DMS53 treated with DMSO at 0.1 percent for 48 hours (cell line): ENCODE measurements around the gene EIF5AL1.
"Not testable (repeated sequence)": the region's sequence is repeated elsewhere in the genome, so short reads cannot be mapped to it uniquely, and the experiment has no call there.

Experiments
- DNase-seq: peaks from one replicate; lab custom pipeline; 2025; ENCODE audit not compliant: unreplicated experiment; lab: John Stamatoyannopoulos, UW

The EIF5AL1 gene

DNA sequence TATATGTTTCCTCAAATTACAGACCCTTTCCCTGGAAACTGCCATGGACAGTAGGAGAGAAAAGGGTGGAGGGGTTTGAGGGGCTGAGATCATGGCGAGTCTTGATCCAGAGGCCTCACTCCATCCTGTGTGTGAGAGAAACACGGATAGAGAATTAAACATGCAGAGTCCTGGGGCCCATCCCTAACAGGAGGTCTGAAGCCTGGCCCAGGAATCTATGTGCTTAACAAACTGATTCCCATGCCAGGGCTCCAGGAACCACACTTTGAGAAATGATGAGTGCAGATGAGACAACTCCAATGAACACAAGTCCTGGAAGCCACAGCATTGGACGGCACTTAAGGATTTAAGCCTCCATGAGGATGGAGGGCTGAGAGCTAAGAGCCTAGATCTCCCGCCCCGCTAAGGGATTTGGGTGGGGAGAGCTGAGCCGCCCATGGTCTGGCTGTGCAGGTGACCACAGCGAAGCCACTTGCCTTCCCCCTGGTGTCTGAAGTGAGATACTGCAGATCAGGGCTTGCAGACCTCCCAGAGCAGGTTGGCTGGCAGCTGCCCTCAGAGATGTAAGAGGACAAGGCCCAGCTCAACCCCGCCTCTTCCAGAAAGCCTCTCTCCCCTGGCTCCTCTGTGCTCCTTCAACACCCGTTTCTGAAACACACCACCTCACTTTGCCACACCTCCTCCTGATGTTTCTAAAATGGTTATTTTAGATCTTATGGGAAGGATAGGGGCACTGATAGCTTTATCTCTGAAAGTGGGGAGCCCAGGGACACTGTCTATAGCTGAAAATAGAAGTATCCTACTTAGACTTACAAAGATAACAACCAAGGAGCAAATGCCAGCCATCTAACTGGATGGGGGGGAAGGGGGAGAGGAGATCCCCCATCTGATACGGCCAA, 24.8 kb upstream of the EIF5AL1 start:
- peak; percentile 68 for DNase-seq

DNA sequence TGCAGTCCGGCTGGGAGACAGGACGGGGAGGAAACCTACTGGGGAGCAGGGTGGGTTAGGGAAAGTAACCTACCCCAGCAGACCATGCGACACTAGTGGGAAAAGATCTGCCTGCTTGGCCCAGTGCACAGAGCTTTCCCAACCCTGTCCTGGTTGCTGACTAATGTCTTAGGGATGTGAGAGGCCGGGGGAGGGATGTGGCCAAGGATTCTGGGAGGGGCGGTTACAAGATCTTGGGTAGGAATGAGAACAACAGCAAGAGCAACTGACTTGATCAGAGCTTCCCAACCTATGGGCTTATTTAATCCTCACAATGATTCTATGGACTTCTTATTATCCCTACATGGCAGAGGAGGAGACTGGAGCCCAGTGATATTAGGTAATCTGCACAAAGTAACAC, 24.0 kb upstream of the EIF5AL1 start:
- no peak for DNase-seq

DNA sequence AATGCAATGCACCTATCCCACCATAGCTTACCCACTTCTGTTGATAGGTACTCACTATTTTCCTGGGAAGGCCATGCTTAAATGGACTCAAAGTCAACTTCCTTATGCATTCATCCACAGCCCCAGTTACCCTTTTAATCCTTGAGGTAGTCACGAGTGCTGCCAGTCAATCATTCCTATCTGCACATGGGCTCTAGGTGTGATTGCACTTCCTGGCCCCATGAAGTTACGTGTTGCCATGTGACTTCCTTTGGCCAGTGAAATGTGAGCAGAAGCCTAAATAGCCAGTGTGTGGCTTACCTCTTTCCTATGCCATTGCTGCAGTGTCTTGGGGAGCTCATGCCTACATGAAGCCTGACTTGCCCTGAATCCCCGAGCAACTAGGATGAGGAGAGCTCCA, 23.5 kb upstream of the EIF5AL1 start:
- DNase-seq, result no peak

DNA sequence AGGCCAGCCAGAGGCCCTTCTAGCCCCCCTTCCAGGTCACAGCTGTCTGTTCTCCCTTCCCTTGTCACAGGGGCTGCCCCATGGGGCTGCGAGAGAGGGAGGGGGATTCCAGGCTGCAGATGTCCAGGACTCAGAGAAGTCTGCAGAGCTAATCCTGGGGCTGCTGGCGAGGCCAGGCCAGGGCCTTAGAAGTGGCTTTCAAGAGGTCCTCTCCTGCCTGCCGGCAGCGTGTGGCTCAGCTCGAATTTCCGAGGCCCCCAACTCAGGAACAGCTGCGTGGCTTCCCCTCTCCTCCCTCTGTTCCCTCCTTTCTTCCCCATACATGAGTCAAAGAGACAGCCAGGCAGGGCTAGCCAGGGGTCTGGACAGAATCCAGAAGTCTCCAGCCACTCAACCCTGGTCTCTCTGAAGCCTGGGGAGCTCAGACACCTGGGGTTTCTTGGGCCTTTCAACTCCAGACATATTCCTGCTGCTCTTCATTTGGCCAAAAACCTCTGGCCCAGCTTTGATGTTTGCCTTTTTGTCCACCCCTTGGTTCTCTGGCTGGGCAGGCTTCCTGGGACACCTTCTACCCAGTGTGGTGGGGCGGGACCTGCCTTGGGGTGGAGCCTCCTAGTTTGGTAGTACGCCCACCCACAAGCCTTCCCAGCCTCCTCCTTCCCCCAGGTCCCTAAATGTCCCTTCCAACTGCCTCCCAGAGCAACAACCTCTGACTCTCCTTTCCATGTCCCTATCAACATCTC, 21.8 kb upstream of the EIF5AL1 start:
- DNase-seq, result no peak

DNA sequence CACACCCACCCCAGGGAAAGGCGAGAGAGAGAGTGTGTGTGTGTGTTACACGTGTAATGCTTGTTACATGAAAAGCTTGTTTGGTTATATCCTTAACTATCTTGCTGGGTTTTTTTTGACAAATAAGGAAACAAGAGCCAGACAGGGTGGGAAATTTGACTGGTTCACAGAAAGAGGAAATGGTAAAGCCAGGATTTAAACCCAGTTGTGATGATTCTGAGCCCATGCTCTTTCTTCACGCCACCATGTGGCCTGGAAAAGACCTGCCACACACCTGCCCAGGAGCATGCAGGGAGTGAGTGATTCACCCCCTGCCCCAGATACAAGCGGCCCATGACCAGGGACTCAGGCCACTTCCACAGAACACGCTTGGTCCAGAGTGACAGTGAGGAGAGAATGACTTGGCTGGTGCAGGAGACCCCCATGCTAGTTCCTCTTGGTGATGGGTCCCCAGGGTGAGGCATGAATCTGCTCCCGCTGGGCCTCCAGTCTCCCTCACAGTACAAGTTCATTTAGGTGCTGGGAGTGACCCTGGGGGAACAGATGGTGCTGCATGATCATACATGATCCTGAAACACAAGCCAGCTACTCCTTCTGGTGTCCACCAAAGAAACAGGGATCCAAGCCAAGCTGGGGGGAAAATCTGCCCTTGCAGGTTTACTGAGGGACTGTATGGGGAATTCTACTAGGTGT, 21.0 kb upstream of the EIF5AL1 start:
- DNase-seq, result no peak

DNA sequence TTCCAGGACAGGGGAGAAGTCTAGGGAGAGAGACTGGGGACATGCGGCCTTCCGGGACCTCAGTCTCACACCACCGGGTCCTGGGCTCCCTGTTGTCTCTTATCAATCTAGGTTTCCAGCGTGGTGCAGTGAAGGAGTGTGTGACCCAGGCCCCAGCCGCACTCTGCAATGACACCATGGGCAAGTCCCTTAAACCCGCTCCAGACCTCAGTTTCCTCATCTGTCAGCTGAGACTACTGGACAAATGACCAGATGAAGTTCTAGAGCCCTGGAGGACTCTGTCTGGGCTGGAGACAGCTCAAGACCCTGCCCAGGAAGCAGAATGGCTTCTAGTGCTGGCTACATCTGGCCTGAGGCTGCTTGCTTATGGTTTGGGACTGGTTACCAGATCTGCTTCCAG, 20.1 kb upstream of the EIF5AL1 start:
- DNase-seq, result no peak

DNA sequence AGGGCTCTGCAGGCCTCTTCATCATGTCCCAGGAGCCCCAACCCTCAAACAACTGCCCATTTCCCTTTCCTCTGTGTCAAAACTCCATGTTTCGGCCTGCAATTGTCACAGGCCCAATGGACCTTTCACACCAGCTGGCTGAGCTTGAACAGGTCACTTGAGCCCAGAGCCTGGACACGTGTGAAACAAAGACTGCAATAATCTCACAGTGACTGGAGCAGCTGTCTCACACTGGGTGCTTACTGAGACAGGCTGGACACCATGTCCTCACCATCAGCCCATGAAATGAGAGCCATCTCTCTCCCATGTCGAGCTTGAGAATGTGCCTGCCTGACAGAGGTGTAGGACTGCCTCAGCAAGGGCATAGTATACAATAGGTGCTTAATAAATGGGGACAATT, 19.5 kb upstream of the EIF5AL1 start:
- no peak for DNase-seq

DNA sequence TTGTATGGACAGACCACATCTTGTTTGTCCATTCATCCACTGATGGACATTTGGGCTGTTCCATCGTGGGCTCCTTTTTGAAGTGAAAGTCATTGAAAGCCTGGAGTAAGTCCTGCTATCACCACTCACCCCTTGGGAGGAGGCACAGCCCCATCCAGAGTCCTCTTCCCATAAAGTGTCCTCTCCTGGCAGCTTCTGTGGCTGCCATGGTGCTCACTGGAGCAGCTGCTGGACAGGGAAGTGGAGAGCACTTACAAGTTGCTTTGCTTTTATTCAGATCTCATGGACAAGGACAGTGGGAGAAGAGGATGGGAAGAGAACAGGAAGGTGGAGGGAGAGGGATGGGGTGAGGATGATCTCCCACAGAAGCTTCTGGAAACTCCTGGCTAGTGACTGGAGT, 18.5 kb upstream of the EIF5AL1 start:
- DNase-seq, result no peak

DNA sequence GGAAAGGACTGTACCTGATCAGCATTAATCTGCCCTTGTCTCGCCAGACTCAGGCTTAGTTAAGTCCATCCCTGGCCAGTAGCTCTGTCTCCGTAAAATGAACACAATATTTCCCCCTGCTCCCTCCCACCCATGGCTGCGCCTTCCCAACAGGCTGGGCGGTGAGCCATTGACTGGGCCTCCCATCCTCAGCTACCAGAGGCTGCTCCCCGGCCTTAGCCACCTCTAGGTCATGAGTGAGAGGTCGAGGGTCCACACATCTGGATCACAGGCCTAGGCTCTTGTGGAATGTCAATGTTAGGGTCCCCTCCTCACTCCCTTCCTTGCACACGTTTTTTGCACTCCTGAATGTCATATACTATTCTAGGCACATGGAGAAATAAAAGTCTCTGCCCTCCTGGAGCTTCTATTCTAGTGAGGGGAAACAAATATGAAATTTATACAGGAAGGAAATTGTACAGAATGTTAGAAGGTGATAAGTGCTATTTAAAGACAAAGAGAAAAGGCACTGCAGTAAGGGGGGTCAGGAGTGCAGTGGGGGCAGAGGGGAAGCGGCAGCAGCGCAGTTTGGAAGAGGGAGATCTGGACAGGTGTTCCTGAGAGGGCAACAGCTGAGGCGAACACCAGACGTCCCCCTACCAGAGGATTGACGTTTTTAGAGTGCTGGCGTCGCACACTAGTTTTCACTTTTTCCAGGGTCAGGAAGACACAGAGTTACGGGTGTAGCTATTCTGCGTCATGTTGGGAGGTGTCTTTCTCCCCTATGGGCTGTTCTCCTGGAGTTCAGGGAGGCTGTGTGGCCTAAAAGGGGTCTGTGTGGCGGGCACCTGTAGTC, 17.2 kb upstream of the EIF5AL1 start:
- DNase-seq, result no peak

DNA sequence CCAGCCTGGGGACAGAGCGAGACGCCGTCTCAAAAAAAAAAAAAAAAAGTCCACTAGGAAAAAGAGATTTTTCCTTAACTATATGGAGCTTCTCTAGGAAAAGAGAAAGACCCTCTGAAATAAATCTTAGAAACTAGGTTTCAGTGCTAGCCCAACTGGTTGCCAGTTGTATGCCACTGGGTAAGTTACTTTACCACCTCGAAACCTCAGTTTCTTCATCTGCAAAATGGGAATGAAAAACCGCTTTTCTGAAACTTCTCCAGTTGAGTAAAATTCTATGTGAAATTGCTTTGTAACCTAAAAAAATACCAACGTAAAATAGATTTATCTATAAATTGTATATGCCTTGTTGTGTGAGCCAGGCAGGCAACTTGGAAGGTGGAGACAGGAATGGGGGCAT, 16.5 kb upstream of the EIF5AL1 start:
- DNase-seq, result no peak

DNA sequence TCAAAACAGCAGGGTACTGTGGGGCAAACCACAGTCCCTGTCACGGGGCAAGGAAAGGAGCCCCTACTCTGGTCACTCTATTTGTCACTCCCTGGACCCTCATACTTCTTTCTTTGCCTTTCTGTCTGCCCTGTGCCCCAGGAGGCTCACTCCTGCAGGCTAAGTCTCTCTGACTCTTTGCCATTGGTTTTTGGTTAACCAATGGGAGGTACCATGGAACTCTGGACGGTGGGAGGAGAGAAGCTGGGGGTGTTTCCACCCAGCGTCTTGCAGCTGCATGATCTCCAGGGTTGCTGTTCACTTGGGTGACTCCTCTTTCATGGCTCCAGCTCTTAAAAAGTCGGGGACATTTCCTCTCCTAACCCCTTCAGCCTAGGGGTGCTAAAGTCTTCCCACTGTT, 15.4 kb upstream of the EIF5AL1 start:
- DNase-seq, result no peak

DNA sequence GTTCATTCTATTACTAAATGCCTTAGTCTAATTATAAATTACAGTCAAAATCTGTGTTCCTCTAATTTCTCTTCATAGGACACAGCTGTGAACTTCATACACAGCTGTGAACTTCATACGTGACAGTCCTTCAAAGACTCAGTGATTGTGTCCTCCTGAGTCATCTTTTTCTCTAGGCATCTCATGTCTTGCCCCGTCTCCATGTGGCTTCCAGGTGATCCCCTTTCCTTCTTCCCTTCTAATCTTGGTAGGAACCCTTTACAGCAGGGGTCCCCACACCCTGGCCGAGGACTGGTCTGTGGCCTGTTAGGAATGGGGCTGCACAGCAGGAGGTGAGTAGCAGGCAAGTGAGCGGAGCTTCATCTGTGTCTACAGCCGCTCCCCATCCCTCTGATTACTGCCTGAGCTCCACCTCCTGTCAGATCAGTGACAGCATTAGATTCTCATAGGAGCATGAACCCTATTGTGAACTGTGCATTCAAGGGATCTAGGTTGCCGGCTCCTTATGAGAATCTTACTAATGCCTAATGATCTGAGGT, 14.0 kb upstream of the EIF5AL1 start:
- DNase-seq, result no peak

DNA sequence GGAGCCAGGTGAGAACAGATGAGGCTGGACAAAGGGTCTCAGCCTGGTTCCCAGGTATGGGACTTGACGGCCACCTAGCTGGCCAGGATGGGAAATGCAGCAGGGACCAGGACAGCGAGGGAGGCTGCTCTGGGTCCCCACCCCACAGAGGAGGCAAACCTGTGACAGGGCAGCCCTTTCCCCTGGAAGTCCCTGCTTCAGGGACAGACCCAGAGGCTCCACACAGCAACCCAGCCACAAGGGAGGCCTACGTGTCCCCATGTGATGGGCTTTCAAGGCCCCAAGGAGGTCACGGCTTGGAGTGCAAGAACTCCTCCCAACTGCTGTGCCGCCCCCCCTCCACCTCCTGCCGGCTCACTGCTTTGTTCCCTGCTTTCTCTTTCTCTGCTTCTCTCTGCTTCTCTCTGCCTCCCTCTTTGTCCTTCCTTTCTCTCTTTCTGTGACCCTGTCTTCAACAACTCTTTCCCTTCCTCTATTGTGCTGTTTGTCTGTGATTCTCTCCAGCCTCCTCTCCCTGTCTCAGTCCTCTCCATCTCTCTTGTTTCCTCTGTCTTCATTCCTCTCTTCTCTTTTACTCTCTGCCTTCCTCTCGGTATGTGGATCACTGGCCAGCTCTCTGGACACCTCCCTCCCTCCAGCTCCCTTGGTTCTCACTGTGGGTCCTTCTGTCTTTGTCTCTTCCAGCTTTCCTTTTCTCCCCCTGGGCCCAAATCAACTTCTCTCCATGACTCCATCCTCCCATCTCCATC, 9.6 kb upstream of the EIF5AL1 start:
- DNase-seq, result peak; percentile 7

DNA sequence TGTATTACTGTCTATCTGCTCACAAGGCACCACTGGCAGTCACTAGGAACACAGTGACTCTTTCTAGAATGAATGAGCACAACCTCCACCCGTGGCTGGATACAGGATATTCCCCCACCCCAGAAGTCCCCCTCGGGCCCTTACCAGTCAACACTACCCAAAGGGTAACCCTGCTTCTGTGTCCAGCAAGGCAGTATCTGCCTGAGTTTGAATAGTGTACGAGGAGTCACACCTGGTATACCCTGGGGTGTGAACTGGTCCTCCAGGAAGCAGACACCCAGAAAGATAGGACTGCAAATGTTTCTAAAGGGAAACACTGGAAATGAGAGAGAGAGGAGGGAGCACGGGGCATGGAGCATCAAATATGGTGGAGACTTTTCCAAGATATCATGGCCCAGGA, 8.5 kb upstream of the EIF5AL1 start:
- not testable (repeated sequence) for DNase-seq

DNA sequence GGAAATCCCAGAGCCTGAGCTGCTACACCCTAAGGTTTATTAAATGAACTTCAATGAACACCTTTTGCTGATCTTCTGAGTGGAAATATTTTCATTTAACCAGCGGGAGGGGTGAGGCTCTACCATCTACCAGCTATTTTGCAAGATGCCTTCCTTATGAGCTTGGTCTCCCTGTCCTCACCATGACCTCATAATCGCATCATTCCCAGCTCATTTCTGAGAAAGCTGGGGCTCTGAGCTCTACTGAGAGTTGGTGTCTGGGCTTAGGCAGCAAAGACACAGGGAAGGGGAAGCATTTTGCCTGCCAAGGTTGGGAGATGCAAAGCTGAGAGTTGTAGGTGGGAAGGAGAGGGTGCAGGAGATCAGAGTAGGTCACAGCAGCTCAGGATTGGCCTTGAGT, 7.8 kb upstream of the EIF5AL1 start:
- DNase-seq, result not testable (repeated sequence)

DNA sequence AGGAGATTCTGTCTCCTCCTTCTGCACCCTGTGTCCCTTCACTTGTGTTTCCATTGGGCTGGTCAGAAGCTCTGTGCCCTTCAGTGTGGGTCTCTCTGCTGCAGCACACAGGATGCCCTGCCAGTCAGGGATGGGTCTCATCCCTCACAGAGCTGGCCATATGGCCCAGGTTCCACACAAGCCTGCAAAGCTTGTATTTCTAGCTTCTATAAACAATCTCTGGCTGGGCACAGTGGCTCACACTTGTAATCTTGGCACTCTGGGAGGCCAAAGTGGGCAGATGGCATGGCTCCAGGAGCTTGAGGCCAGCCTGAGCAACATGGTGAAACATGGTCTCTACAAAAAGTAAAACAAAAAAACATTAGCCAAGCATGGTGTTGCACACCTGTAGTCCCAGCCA, 7.0 kb upstream of the EIF5AL1 start:
- DNase-seq, result not testable (repeated sequence)

DNA sequence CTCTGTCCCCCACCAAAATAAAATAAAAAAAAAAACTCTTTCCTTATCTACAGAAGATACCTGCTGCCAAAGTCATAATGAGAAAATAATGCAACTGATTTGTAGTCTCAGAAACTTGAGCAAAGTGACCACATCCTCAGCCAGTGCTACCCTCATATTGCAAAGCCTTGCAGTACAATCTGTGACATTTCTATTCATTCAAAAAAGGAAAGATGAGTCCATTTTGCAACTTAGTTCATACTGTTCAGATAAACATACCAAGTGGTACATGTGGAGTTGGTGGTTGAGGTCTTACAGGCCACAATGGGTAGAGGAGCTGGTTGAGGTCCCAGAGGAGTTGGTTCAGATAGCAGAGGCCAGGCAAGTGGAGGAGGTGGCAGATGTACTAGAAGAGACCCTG, 6.5 kb upstream of the EIF5AL1 start:
- no peak for DNase-seq

DNA sequence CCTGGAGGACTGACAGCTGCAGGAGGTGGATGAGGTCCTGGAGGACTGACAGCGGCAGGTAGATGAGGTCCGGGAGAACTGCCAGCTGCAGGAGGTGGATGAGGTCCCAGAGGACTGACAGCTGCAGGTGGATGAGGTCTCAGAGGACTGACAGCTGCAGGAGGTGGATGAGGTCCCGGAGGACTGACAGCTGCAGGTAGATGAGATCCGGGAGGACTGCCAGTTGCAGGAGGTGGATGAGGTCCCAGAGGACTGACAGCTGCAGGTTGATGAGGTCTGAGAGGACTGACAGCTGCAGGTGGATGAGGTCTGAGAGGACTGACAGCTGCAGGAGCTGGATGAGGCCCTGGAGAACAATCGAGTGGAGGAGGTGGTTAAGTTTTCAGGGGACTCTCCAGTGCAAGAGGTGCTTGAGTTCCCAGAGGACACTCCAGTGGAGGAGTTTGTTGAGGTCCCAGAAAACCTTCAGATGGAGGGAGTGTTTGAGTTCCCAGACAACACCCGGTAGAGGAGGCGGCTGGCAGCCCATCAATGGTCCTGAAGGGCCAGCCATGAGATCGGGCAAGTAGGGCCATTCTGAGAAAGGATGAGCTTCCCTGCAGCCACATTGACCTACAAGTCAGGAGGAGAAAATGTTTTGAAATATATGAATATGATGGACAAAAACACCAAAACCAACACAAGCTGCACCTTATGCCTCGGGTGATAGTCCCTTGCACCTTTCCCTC, 4.7 kb upstream of the EIF5AL1 start:
- peak; percentile 68 for DNase-seq

DNA sequence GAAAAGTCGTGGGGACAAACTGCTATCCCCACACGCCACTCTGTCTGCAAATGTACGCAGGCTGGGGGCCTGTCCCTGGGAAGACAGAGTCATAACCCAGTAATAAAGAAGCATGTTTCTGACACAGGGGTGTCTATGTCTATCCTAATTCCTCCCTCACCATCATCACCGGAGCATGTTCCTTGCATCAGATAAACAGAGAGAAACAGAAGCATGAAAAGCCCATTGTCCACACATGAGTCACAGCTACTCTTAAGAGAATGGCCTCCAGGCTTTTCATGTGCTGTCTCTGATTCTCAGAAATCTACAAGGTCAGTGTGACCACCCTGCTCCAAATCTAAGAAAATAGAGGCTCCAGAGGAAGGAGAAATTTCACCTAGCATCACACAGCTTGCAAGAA, 4.1 kb upstream of the EIF5AL1 start:
- not testable (repeated sequence) for DNase-seq
